SK-N-SH treated with all-trans-retinoic acid at 6 μM for 48 hours (cell line): ENCODE measurements around the gene TBC1D16.

Source experiments
- ATAC-seq: fragments of 200-7000 bp; cut with Tn5 transposase; 3 replicates; pipeline ENCODE4 v1.9.1; 2020; ENCODE audit warnings: mild to moderate bottlenecking, moderate library complexity
- ARNTL ChIP-seq: fragments of 450-650 bp; formaldehyde crosslinking; IDR thresholded peaks from 2 replicates; pipeline ENCODE4 v1.5.0; 2020; ENCODE audit warnings: low read depth, mild to moderate bottlenecking, moderate library complexity, borderline replicate concordance
- CSDC2 ChIP-seq: fragments of 250-450 bp; sonication (Bioruptor Pico); IDR thresholded peaks from 2 replicates; pipeline ENCODE4 v1.5.0; 2020; ENCODE audit warnings: mild to moderate bottlenecking, moderate library complexity
- ESRRG ChIP-seq: fragments of 250-450 bp; sonication (Bioruptor Pico); IDR thresholded peaks from 2 replicates; pipeline ENCODE4 v1.6.1; 2021; ENCODE audit warnings: mild to moderate bottlenecking
- GLIS3 ChIP-seq: fragments of 250-450 bp; sonication (Bioruptor Pico); IDR thresholded peaks from 2 replicates; pipeline ENCODE4 v1.5.0; 2020; ENCODE audit warnings: mild to moderate bottlenecking, moderate library complexity
- ISL1 ChIP-seq: fragments of 250-450 bp; sonication (Bioruptor Pico); IDR thresholded peaks from 2 replicates; pipeline ENCODE4 v2.1.2; 2022; ENCODE audit warnings: mild to moderate bottlenecking, moderate library complexity
- OSR1 ChIP-seq: fragments of 250-450 bp; sonication (Bioruptor Pico); IDR thresholded peaks from 2 replicates; pipeline ENCODE4 v1.8.0; 2022; ENCODE audit warnings: moderate library complexity, mild to moderate bottlenecking, inconsistent platforms
- PPARA ChIP-seq: fragments of 250-450 bp; sonication (Bioruptor Pico); IDR thresholded peaks from 2 replicates; pipeline ENCODE4 v1.5.0; 2020; ENCODE audit warnings: mild to moderate bottlenecking, borderline replicate concordance
- RARB ChIP-seq: fragments of 250-450 bp; sonication (Bioruptor Pico); IDR thresholded peaks from 2 replicates; pipeline ENCODE4 v1.8.0; 2021; ENCODE audit warnings: mild to moderate bottlenecking, moderate library complexity
- SNAI2 ChIP-seq: fragments of 250-450 bp; sonication (Bioruptor Pico); IDR thresholded peaks from 2 replicates; pipeline ENCODE4 v1.5.0; 2020; ENCODE audit warnings: mild to moderate bottlenecking, moderate library complexity
- TOX ChIP-seq: fragments of 250-450 bp; sonication (Bioruptor Pico); IDR thresholded peaks from 2 replicates; pipeline ENCODE4 v1.8.0; 2021; ENCODE audit warnings: mild to moderate bottlenecking, moderate library complexity, borderline replicate concordance
- ZC3H10 ChIP-seq: fragments of 250-450 bp; sonication (Bioruptor Pico); IDR thresholded peaks from 2 replicates; pipeline ENCODE4 v1.5.1; 2021; ENCODE audit warnings: mild to moderate bottlenecking, moderate library complexity
- ZFP30 ChIP-seq: fragments of 450-650 bp; formaldehyde crosslinking; IDR thresholded peaks from 2 replicates; pipeline ENCODE4 v1.5.0; 2022; ENCODE audit warnings: mild to moderate bottlenecking, moderate library complexity
- ZNF565 ChIP-seq: fragments of 450-650 bp; formaldehyde crosslinking; conservative IDR thresholded peaks from 2 replicates; pipeline ENCODE4 v1.5.0; 2020; ENCODE audit warnings: low read depth, mild to moderate bottlenecking, moderate library complexity
- ZNF70 ChIP-seq: fragments of 450-650 bp; formaldehyde crosslinking; IDR thresholded peaks from 2 replicates; pipeline ENCODE4 v1.5.0; 2020; ENCODE audit warnings: mild to moderate bottlenecking, moderate library complexity
- ZNF8 ChIP-seq: fragments of 450-650 bp; formaldehyde crosslinking; IDR thresholded peaks from 2 replicates; pipeline ENCODE4 v1.5.0; 2020; ENCODE audit warnings: mild to moderate bottlenecking, moderate library complexity
- TF ChIP-seq, protein P1 (sequence below): fragments of 250-450 bp; sonication (Bioruptor Pico); IDR thresholded peaks from 2 replicates; pipeline ENCODE4 v1.5.0; 2020; ENCODE audit warnings: mild to moderate bottlenecking, moderate library complexity
- TF ChIP-seq, protein P2 (sequence below): fragments of 250-450 bp; sonication (Bioruptor Pico); IDR thresholded peaks from 2 replicates; pipeline ENCODE4 v1.8.0; 2021; ENCODE audit warnings: low read depth, mild to moderate bottlenecking, moderate library complexity, borderline replicate concordance
- TF ChIP-seq, protein P3 (sequence below): fragments of 250-450 bp; sonication (Bioruptor Pico); IDR thresholded peaks from 2 replicates; pipeline ENCODE4 v1.8.0; 2020; ENCODE audit warnings: mild to moderate bottlenecking, moderate library complexity, borderline replicate concordance
- TF ChIP-seq, protein P4 (sequence below): fragments of 250-450 bp; sonication (Bioruptor Pico); IDR thresholded peaks from 2 replicates; pipeline ENCODE4 v1.5.1; 2020; ENCODE audit warnings: low read depth, mild to moderate bottlenecking, moderate library complexity
- TF ChIP-seq, protein P5 (sequence below): fragments of 250-450 bp; sonication (Bioruptor Pico); IDR thresholded peaks from 2 replicates; pipeline ENCODE4 v1.5.1; 2021; ENCODE audit warnings: mild to moderate bottlenecking, moderate library complexity

The TBC1D16 gene

DNA sequence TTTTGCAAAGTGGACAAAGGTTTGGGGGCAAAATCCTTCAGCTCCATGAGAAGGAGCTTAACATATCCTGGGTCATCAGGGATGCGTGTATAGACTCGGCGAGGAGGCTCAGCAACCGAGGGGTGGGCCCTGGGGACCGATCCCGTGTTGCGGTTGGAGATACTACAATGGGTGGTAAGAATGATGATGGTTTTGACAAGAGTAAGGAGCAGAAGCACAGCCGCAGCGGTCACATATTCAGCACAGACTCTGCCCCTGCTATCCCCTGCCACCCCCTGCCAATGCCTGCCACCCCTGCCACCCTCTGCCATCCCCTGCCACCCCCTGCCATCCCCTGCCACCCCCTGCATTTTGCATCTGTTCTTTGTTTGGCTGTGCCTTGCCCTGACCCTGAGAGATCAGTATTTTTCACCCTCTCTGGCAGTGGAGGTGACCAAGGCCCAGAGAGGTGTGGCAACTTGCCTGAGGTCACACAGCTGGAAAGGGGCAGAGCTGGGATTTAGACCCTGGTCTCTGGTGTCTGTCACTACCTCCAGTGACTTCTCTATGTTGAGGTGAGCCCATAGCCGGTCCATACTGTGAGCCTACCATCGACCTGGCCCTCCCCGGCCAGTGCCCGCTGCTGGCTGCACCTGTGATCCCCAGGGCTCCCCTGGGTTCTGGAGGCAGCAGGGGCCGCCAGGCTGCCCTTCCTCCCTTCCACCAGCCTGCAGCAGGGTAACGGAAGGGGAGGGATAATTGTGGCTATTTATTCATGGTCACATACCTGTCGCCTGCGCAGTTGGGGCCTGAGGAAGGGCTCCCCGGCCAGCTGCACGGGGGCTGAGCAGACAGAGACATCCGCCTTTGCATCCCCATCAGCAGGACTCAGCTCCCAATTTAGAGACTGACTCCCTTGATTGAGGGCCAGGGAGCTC is 121.5 kb downstream of the TBC1D16 start:
- no peak for ATAC-seq
- TF ChIP-seq CSDC2 (no peak), ZNF70 (CRISPR knock-in tag) (no peak), ARNTL (CRISPR knock-in tag) (no peak), ZNF8 (no peak), ESRRG (CRISPR knock-in tag) (no peak), ZC3H10 (CRISPR knock-in tag) (no peak), PPARA (no peak), OSR1 (no peak), ISL1 (CRISPR knock-in tag) (no peak), TOX (no peak), RARB (CRISPR knock-in tag) (no peak)
- TF ChIP-seq, protein P1, sequence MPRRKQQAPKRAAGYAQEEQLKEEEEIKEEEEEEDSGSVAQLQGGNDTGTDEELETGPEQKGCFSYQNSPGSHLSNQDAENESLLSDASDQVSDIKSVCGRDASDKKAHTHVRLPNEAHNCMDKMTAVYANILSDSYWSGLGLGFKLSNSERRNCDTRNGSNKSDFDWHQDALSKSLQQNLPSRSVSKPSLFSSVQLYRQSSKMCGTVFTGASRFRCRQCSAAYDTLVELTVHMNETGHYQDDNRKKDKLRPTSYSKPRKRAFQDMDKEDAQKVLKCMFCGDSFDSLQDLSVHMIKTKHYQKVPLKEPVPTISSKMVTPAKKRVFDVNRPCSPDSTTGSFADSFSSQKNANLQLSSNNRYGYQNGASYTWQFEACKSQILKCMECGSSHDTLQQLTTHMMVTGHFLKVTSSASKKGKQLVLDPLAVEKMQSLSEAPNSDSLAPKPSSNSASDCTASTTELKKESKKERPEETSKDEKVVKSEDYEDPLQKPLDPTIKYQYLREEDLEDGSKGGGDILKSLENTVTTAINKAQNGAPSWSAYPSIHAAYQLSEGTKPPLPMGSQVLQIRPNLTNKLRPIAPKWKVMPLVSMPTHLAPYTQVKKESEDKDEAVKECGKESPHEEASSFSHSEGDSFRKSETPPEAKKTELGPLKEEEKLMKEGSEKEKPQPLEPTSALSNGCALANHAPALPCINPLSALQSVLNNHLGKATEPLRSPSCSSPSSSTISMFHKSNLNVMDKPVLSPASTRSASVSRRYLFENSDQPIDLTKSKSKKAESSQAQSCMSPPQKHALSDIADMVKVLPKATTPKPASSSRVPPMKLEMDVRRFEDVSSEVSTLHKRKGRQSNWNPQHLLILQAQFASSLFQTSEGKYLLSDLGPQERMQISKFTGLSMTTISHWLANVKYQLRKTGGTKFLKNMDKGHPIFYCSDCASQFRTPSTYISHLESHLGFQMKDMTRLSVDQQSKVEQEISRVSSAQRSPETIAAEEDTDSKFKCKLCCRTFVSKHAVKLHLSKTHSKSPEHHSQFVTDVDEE (CRISPR knock-in tag): no peak
- TF ChIP-seq, protein P2, sequence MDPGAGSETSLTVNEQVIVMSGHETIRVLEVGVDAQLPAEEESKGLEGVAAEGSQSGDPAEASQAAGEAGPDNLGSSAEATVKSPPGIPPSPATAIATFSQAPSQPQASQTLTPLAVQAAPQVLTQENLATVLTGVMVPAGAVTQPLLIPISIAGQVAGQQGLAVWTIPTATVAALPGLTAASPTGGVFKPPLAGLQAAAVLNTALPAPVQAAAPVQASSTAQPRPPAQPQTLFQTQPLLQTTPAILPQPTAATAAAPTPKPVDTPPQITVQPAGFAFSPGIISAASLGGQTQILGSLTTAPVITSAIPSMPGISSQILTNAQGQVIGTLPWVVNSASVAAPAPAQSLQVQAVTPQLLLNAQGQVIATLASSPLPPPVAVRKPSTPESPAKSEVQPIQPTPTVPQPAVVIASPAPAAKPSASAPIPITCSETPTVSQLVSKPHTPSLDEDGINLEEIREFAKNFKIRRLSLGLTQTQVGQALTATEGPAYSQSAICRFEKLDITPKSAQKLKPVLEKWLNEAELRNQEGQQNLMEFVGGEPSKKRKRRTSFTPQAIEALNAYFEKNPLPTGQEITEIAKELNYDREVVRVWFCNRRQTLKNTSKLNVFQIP (CRISPR knock-in tag): no peak
- TF ChIP-seq, protein P3, sequence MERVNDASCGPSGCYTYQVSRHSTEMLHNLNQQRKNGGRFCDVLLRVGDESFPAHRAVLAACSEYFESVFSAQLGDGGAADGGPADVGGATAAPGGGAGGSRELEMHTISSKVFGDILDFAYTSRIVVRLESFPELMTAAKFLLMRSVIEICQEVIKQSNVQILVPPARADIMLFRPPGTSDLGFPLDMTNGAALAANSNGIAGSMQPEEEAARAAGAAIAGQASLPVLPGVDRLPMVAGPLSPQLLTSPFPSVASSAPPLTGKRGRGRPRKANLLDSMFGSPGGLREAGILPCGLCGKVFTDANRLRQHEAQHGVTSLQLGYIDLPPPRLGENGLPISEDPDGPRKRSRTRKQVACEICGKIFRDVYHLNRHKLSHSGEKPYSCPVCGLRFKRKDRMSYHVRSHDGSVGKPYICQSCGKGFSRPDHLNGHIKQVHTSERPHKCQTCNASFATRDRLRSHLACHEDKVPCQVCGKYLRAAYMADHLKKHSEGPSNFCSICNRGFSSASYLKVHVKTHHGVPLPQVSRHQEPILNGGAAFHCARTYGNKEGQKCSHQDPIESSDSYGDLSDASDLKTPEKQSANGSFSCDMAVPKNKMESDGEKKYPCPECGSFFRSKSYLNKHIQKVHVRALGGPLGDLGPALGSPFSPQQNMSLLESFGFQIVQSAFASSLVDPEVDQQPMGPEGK (CRISPR knock-in tag): no peak
- TF ChIP-seq, protein P4, sequence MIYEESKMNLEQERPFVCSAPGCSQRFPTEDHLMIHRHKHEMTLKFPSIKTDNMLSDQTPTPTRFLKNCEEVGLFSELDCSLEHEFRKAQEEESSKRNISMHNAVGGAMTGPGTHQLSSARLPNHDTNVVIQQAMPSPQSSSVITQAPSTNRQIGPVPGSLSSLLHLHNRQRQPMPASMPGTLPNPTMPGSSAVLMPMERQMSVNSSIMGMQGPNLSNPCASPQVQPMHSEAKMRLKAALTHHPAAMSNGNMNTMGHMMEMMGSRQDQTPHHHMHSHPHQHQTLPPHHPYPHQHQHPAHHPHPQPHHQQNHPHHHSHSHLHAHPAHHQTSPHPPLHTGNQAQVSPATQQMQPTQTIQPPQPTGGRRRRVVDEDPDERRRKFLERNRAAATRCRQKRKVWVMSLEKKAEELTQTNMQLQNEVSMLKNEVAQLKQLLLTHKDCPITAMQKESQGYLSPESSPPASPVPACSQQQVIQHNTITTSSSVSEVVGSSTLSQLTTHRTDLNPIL (CRISPR knock-in tag): no peak

DNA sequence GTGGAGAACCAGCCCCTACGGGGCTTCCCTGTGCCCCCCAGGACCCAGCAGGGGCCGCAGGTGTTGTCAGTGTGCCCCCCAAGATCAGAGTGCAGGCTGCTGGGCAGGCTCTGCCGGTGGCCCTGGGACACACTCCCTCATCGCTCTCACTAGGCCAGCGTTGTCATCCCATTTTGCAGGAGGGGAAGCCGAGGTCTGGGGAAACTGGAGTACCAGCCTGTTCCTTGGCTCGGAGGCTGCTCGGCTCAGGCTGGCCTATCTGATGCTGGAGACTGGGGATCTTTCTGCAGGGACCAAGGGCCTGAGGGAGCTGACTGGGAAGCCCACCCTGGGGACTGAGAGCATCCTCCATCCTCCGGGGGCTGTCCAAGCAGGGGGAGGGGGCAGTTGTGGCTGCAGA is 122.2 kb downstream of the TBC1D16 start:
- TF ChIP-seq ZNF70 (CRISPR knock-in tag) (no peak), ZNF565 (CRISPR knock-in tag) (no peak), ISL1 (CRISPR knock-in tag) (no peak)
- no peak for ATAC-seq

DNA sequence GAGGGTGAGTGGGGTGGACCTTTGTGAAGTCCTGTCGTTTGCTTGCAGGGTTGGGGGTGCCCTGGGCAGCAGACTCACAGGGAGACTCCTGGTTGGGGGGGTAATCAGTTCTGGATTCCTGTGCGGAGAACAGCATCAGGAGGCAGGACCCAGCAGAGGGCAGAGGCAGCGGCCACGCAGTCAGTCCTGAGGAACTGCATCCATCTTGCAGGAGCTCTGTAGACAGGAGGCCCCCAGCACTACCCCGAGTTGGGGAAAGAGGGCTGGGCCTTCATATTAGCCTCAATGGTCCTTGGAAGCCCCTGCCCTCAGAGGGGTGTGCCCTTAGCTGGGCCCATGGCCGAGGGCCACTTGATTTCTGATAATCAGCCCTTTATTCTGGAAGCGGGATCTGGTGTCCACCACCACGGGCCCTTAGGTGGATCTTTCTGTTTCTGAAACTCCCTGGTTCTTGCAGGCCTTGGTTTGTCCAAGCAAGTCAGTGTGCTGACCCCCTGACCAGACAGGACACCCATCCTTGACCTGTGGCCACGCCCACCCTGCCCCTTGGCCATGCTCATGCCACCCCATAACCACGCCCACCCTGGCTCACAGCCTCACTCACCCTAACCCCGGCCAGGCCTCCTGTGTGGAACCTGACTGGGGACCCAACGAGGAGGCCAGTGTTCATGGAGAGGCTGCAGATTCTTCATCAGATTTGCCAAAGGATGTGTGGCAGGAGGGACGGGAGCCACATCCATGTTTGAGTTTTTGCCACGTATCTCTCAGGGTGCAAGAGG is 122.9 kb downstream of the TBC1D16 start:
- ATAC-seq: no peak
- TF ChIP-seq, protein P3 (CRISPR knock-in tag): no peak
- TF ChIP-seq ESRRG (CRISPR knock-in tag): no peak
- TF ChIP-seq OSR1: no peak
- TF ChIP-seq GLIS3: no peak
- no peak for TF ChIP-seq ZNF565 (CRISPR knock-in tag)
- no peak for TF ChIP-seq ZNF70 (CRISPR knock-in tag)
- no peak for TF ChIP-seq SNAI2 (CRISPR knock-in tag)
- TF ChIP-seq ARNTL (CRISPR knock-in tag): no peak
- no peak for TF ChIP-seq TOX
- TF ChIP-seq, protein P5, sequence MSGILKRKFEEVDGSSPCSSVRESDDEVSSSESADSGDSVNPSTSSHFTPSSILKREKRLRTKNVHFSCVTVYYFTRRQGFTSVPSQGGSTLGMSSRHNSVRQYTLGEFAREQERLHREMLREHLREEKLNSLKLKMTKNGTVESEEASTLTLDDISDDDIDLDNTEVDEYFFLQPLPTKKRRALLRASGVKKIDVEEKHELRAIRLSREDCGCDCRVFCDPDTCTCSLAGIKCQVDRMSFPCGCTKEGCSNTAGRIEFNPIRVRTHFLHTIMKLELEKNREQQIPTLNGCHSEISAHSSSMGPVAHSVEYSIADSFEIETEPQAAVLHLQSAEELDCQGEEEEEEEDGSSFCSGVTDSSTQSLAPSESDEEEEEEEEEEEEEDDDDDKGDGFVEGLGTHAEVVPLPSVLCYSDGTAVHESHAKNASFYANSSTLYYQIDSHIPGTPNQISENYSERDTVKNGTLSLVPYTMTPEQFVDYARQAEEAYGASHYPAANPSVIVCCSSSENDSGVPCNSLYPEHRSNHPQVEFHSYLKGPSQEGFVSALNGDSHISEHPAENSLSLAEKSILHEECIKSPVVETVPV (CRISPR knock-in tag): no peak
- TF ChIP-seq, protein P4 (CRISPR knock-in tag): no peak
- no peak for TF ChIP-seq RARB (CRISPR knock-in tag)
- TF ChIP-seq ZFP30 (CRISPR knock-in tag): no peak
